ENCODE measurements around the gene LCMT2. TPM values are rescaled to one million over a fixed set of nuclear protein-coding genes. Genes with fewer than 3 reads are reported as not detected.

LCMT2 gene
- total and polyA plus RNA-seq, 2 of the 8 experiments (the other 6 are each of a cell fraction or from before 2014, with no cell fraction given), result 11.2 to 11.9 TPM

DNA sequence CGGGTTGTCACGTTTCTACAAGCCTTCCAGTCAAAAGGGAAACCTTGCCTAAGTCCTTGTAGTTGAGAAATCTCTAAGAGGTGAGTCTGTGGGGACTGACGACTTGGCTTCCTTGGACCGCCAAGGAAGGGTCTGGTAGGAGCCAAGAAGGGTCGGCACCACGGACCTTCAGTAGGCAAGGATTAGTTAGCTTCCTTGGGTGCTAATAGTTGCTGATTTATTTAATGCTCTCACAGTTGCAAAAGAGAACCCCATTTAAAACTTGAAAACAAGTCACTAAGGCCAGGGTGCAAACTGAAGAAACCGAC is 361 bp upstream of the LCMT2 start:
- peak; percentile 53 for TF ChIP-seq KDM4A (IDR thresholded peaks at IDR 0.05; ENCODE audit: low read depth, low read length, severe bottlenecking)
- no peak for TF ChIP-seq CTBP2 (IDR thresholded peaks at IDR 0.05; ENCODE audit: borderline replicate concordance, insufficient read depth, insufficient read length, low read length)
- TF ChIP-seq CHD2 (IDR thresholded peaks at IDR 0.05; ENCODE audit: low read length), result 0 out of 2 replicates have a peak, but pooled peaks have one; percentile 9
- TF ChIP-seq SIN3A (conservative IDR thresholded peaks at IDR 0.05 in 1 of 2, IDR thresholded peaks at IDR 0.05 in 1 of 2; ENCODE audit: low read depth in 1 of 2, low read length in 2 of 2), result peak in 1 of 2 experiments; percentile 6; a peak in 1 of 4 replicates
- no peak overlapping the region for H4K91ac ChIP-seq (replicated peaks; ENCODE audit: insufficient read length, low read length)
- POLR2A ChIA-PET (ENCODE audit: partially characterized antibody), result interaction anchor here (0.6 to 1.1 kb wide), 2 partner anchors 9 to 12 kb away, joined by 3 read pairs; no protein-coding TSS in a partner anchor

More for the DNA sequence above, 361 bp upstream of the LCMT2 start:
- Histone ChIP-seq H2AK5ac (ENCODE audit: low read depth, low read length) (no peak overlapping the region), H3K9ac (replicated peaks in 1 of 4; ENCODE audit: extremely low read depth in 1 of 4, low read depth in 3 of 4, low read length in 3 of 4) (peak overlapping the region in 3 of 4 experiments; percentile 47 to 87 (median 56); a peak in 5 of 7 replicates), H2BK15ac (ENCODE audit: low read length) (no peak overlapping the region), H3K27me3 (replicated peaks in 1 of 4; ENCODE audit: control insufficient read depth in 3 of 4, extremely low read depth in 1 of 4, insufficient read depth in 3 of 4, low read length in 3 of 4) (no peaks in the 10 kb centered on the region), H3K36me3 (ENCODE audit: control insufficient read depth in 2 of 4, insufficient read depth in 4 of 4, low read length in 3 of 4) (peaks cover 0 to 5% (median 4%) of the 10 kb centered on the region in 4 experiments; a peak in 3 of 8 replicates), H2AFZ (ENCODE audit: low read length) (peak overlapping the region; percentile 98), H3K27ac (ENCODE audit: low read depth, low read length) (0 out of 2 replicates have a peak overlapping the region, but pooled peaks have one; percentile 89), H4K20me1 (replicated peaks in 1 of 2; ENCODE audit: control insufficient read depth in 1 of 2, insufficient read depth in 2 of 2, low read length in 2 of 2) (peaks cover 0 to 5% of the 10 kb centered on the region in 2 experiments), H3K4me2 (ENCODE audit: insufficient read depth in 1 of 2, low read depth in 2 of 2, low read length in 2 of 2) (peak overlapping the region; percentile 80 to 93), H3K18ac (ENCODE audit: extremely low read depth, low read length) (0 out of 2 replicates have a peak overlapping the region, but pooled peaks have one; percentile 44), H2BK12ac (ENCODE audit: low read depth, low read length) (no peak overlapping the region), H3K23me2 (ENCODE audit: low read depth, low read length) (peaks cover 7% of the 10 kb centered on the region), H2BK120ac (replicated peaks; ENCODE audit: low read depth, low read length) (no peak overlapping the region), H3K4me1 (replicated peaks in 1 of 4; ENCODE audit: control insufficient read depth in 3 of 4, insufficient read depth in 4 of 4, low read length in 3 of 4) (peaks cover 4 to 10% (median 5%) of the 10 kb centered on the region in 4 experiments; a peak in 6 of 7 replicates), H3K56ac (replicated peaks; ENCODE audit: insufficient read length, low read depth, low read length) (no peak overlapping the region), H3K9me3 (ENCODE audit: insufficient read depth in 2 of 2, low read depth in 1 of 2, low read length in 1 of 2) (no peaks in the 10 kb centered on the region), H3K4ac (replicated peaks; ENCODE audit: insufficient read length, low read depth, low read length) (no peak overlapping the region), H2BK20ac (ENCODE audit: low read length) (no peak overlapping the region), H3K4me3 (ENCODE audit: extremely low read depth in 1 of 4, insufficient read depth in 2 of 4, low read depth in 3 of 4, low read length in 4 of 4) (peak overlapping the region; percentile 73 to 90 (median 83)), H3K79me2 (ENCODE audit: control insufficient read depth in 1 of 2, insufficient read depth in 2 of 2, low read length in 2 of 2) (peaks cover 0 to 12% of the 10 kb centered on the region in 2 experiments; a peak in 2 of 4 replicates), H2BK5ac (ENCODE audit: low read depth, low read length) (no peak overlapping the region), H3K79me1 (ENCODE audit: low read depth, low read length) (peaks cover 3% of the 10 kb centered on the region; the same call in 1 of the 2 replicates), H4K8ac (ENCODE audit: extremely low read depth, insufficient read depth, low read length) (no peak overlapping the region), H4K5ac (ENCODE audit: insufficient read length, low read depth, low read length) (peak overlapping the region; percentile 10), H3K14ac (ENCODE audit: insufficient read length) (no peak overlapping the region), H3K23ac (ENCODE audit: insufficient read length) (no peak overlapping the region)
- CTCF ChIA-PET (ENCODE audit: partially characterized antibody), result no interaction called here
- 11% methylated on average over 7 of the region's 7 CpGs; no CpG with 5 or more reads in 1 of the 2 experiments for WGBS, 2 experiments (ENCODE audit: extremely low coverage in 1 of 2, insufficient coverage in 1 of 2, insufficient read length in 1 of 2, insufficient replicate concordance in 2 of 2, low coverage in 1 of 2, low lambda C conversion rate in 2 of 2, missing lambda C conversion rate in 1 of 2)
- DNase-seq (ENCODE audit: low read depth in 1 of 2, low spot score in 2 of 2) (no peak), FAIRE-seq (no peak)

All from H1 (cell line).